ENCODE results near the gene ETHE1. TPM values are rescaled to one million over a fixed set of nuclear protein-coding genes. Genes with fewer than 3 reads are reported as not detected.

Gene ETHE1
- total and polyA plus RNA-seq, 2 donors from 2014 or later: 61.3 to 81.8 TPM

- Histone ChIP-seq H3K27me3 (ENCODE audit: control insufficient read depth, insufficient read depth, low read length) (no peaks in the 10 kb centered on the region), H3K9me3 (ENCODE audit: control insufficient read depth in 2 of 3, insufficient read depth in 1 of 3, low read length in 3 of 3) (no peaks in the 10 kb centered on the region), H3K4me3 (ENCODE audit: low read length in 3 of 3) (no peak overlapping the region), H3K4me1 (ENCODE audit: control insufficient read depth in 2 of 3, insufficient read depth in 2 of 3, low read depth in 1 of 3, low read length in 3 of 3) (no peaks in the 10 kb centered on the region), H3K36me3 (ENCODE audit: control insufficient read depth in 2 of 3, insufficient read depth in 3 of 3, low read length in 3 of 3) (peaks cover 0 to 5% (median 0%) of the 10 kb centered on the region in 3 donors), H3K27ac (ENCODE audit: low read depth in 2 of 2, low read length in 2 of 2) (no peak overlapping the region), H3K9ac (ENCODE audit: low read length in 3 of 3) (no peak overlapping the region)
- FAIRE-seq (no peak), DNase-seq (peak in 1 of 5 donors; percentile 15)
- no peak for TF ChIP-seq CTCF (IDR thresholded peaks at IDR 0.05; ENCODE audit: borderline replicate concordance, extremely low read depth, insufficient read depth)
- intact Hi-C loops (cut with DNase I): no loop called here
Observed at GRCh38 chr19:43483281-43483680, 43.7 kb downstream of the ETHE1 start.

GRCh38 chr19:43482193-43482592 lies 44.8 kb downstream of the ETHE1 start:
- no peak for FAIRE-seq

GRCh38 chr19:43481701-43482100 lies 45.3 kb downstream of the ETHE1 start:
- Histone ChIP-seq H3K27me3 (ENCODE audit: control insufficient read depth, insufficient read depth, low read length) (no peaks in the 10 kb centered on the region), H3K4me3 (ENCODE audit: low read length in 3 of 3) (no peak overlapping the region), H3K4me1 (ENCODE audit: control insufficient read depth in 2 of 3, insufficient read depth in 2 of 3, low read depth in 1 of 3, low read length in 3 of 3) (no peaks in the 10 kb centered on the region), H3K27ac (ENCODE audit: low read depth in 2 of 2, low read length in 2 of 2) (no peak overlapping the region), H3K9me3 (ENCODE audit: control insufficient read depth in 2 of 3, insufficient read depth in 1 of 3, low read length in 3 of 3) (no peaks in the 10 kb centered on the region), H3K36me3 (ENCODE audit: control insufficient read depth in 2 of 3, insufficient read depth in 3 of 3, low read length in 3 of 3) (peaks cover 0 to 5% (median 0%) of the 10 kb centered on the region in 3 donors), H3K9ac (ENCODE audit: low read length in 3 of 3) (no peak overlapping the region)
- no peak for TF ChIP-seq CTCF (IDR thresholded peaks at IDR 0.05; ENCODE audit: borderline replicate concordance, extremely low read depth, insufficient read depth)
- no peak for FAIRE-seq
- peak in 1 of 5 donors; percentile 10 for DNase-seq
- intact Hi-C loops (cut with DNase I): no loop called here

More at GRCh38 chr19:43482193-43482592, 44.8 kb downstream of the ETHE1 start:
- Histone ChIP-seq H3K4me3 (ENCODE audit: low read length in 3 of 3) (no peak overlapping the region), H3K27ac (ENCODE audit: low read depth in 2 of 2, low read length in 2 of 2) (no peak overlapping the region), H3K4me1 (ENCODE audit: control insufficient read depth in 2 of 3, insufficient read depth in 2 of 3, low read depth in 1 of 3, low read length in 3 of 3) (no peaks in the 10 kb centered on the region), H3K9ac (ENCODE audit: low read length in 3 of 3) (no peak overlapping the region), H3K9me3 (ENCODE audit: control insufficient read depth in 2 of 3, insufficient read depth in 1 of 3, low read length in 3 of 3) (no peaks in the 10 kb centered on the region), H3K36me3 (ENCODE audit: control insufficient read depth in 2 of 3, insufficient read depth in 3 of 3, low read length in 3 of 3) (peaks cover 0 to 5% (median 0%) of the 10 kb centered on the region in 3 donors), H3K27me3 (ENCODE audit: control insufficient read depth, insufficient read depth, low read length) (no peaks in the 10 kb centered on the region)
- intact Hi-C loops (cut with DNase I): no loop called here
- peak in 1 of 5 donors; percentile 5 for DNase-seq
- no peak for TF ChIP-seq CTCF (IDR thresholded peaks at IDR 0.05; ENCODE audit: borderline replicate concordance, extremely low read depth, insufficient read depth)

GRCh38 chr19:43480574-43480973 lies 46.4 kb downstream of the ETHE1 start:
- Histone ChIP-seq H3K4me3 (ENCODE audit: low read length in 3 of 3) (no peak overlapping the region), H3K9me3 (ENCODE audit: control insufficient read depth in 2 of 3, insufficient read depth in 1 of 3, low read length in 3 of 3) (no peaks in the 10 kb centered on the region), H3K36me3 (ENCODE audit: control insufficient read depth in 2 of 3, insufficient read depth in 3 of 3, low read length in 3 of 3) (peaks cover 0 to 5% (median 0%) of the 10 kb centered on the region in 3 donors), H3K9ac (ENCODE audit: low read length in 3 of 3) (no peak overlapping the region), H3K27me3 (ENCODE audit: control insufficient read depth, insufficient read depth, low read length) (no peaks in the 10 kb centered on the region), H3K4me1 (ENCODE audit: control insufficient read depth in 2 of 3, insufficient read depth in 2 of 3, low read depth in 1 of 3, low read length in 3 of 3) (no peaks in the 10 kb centered on the region), H3K27ac (ENCODE audit: low read depth in 2 of 2, low read length in 2 of 2) (no peak overlapping the region)
- no peak for FAIRE-seq
- no peak for DNase-seq
- intact Hi-C loops (cut with DNase I): no loop called here
- no peak for TF ChIP-seq CTCF (IDR thresholded peaks at IDR 0.05; ENCODE audit: borderline replicate concordance, extremely low read depth, insufficient read depth)

Measured in kidney (tissue), 14 donors.